SU-DHL-6 (cell line): ENCODE measurements around the gene AGR2.

ENCODE experiments used
- H2AFZ ChIP-seq: fragments of 200-600 bp; sonication (generic); 2 replicates; pipeline ENCODE4 v1.6.1; 2014; ENCODE audit warnings: low read depth, mild to moderate bottlenecking, moderate library complexity, mixed read lengths, antibody characterized with exemption, low read length; ENCODE audit not compliant: severe bottlenecking
- H3F3A ChIP-seq: fragments of 200-600 bp; shearing (Covaris generic); 2 replicates; pipeline ENCODE4 v1.6.0; 2016; ENCODE audit warnings: antibody characterized with exemption, mild to moderate bottlenecking; ENCODE audit not compliant: insufficient read depth
- H3K27ac ChIP-seq: fragments of 200-600 bp; sonication (generic); 2 replicates; pipeline ENCODE4 v1.5.1; 2016; ENCODE audit warnings: low read depth, mild to moderate bottlenecking, low read length, moderate library complexity, mixed read lengths
- H3K27me3 ChIP-seq: fragments of 200-600 bp; sonication (generic), shearing (Covaris generic); 2 replicates; pipeline ENCODE4 v1.6.0; 2014; ENCODE audit warnings: mild to moderate bottlenecking, low read length
- H3K36me3 ChIP-seq: fragments of 200-600 bp; sonication (generic); 2 replicates; pipeline ENCODE4 v1.6.1; 2014; ENCODE audit warnings: mild to moderate bottlenecking, low read length, mixed read lengths
- H3K4me2 ChIP-seq: fragments of 300-600, 200-600 bp; shearing (Covaris generic), sonication (generic); 2 replicates; pipeline ENCODE4 v1.6.0; 2014; ENCODE audit warnings: low read length, low read depth, mild to moderate bottlenecking; ENCODE audit not compliant: poor library complexity, severe bottlenecking
- H3K4me3 ChIP-seq: fragments of 200-600 bp; sonication (generic); 2 replicates; pipeline ENCODE4 v1.5.1; 2014; ENCODE audit warnings: antibody characterized with exemption, low read length, mild to moderate bottlenecking, mixed read lengths; ENCODE audit not compliant: insufficient read depth, poor library complexity, severe bottlenecking
- H3K79me2 ChIP-seq: fragments of 200-600 bp; sonication (generic); 2 replicates; pipeline ENCODE4 v1.6.1; 2014; ENCODE audit warnings: mild to moderate bottlenecking, low read length, moderate library complexity; ENCODE audit not compliant: insufficient read depth
- H3K9ac ChIP-seq: fragments of 200-600 bp; sonication (generic); 2 replicates; pipeline ENCODE4 v1.7.0; 2014; ENCODE audit warnings: mild to moderate bottlenecking, low read length
- H3K9me2 ChIP-seq: fragments of 200-600 bp; sonication (generic); replicated peaks from 2 replicates; pipeline ENCODE4 v1.6.1; 2014; ENCODE audit warnings: low read length; ENCODE audit not compliant: insufficient read depth
- H3K9me3 ChIP-seq: fragments of 200-600 bp; sonication (generic); 2 replicates; pipeline ENCODE4 v1.6.1; 2014; ENCODE audit warnings: low read length, mixed read lengths; ENCODE audit not compliant: insufficient read depth
- H4K20me1 ChIP-seq: fragments of 200-600 bp; sonication (generic); 2 replicates; pipeline ENCODE4 v1.6.1; 2014; ENCODE audit warnings: low read depth, mild to moderate bottlenecking, antibody characterized with exemption, low read length, moderate library complexity, mixed read lengths
- CTCF ChIP-seq: fragments of 200-600 bp; sonication (generic); IDR thresholded peaks from one replicate; pipeline ENCODE4 v1.5.1; 2017; ENCODE audit warnings: antibody characterized with exemption, mild to moderate bottlenecking, low read length, moderate library complexity; ENCODE audit not compliant: insufficient read depth, poor library complexity, severe bottlenecking
- EZH2phosphoT487 ChIP-seq: fragments of 200-600 bp; sonication (generic), shearing (Covaris generic); conservative IDR thresholded peaks from 2 replicates; pipeline ENCODE4 v1.6.1; 2018; ENCODE audit warnings: mild to moderate bottlenecking, antibody characterized with exemption, low read length, moderate library complexity, mixed read lengths

Gene AGR2

GRCh38 chr7:16805441-16805840 is 642 bp upstream of the AGR2 start:
- H3K4me2 ChIP-seq: no peak overlapping the region
- H3K79me2 ChIP-seq: no peaks in the 10 kb centered on the region
- H3K27ac ChIP-seq: no peak overlapping the region
- H3F3A ChIP-seq: no peaks in the 10 kb centered on the region
- no peak overlapping the region for H3K4me3 ChIP-seq
- H3K36me3 ChIP-seq: no peaks in the 10 kb centered on the region
- TF ChIP-seq CTCF (no peak), EZH2phosphoT487 (no peak)
- no peak overlapping the region for H2AFZ ChIP-seq
- no peak overlapping the region for H3K9ac ChIP-seq
- no peaks in the 10 kb centered on the region for H3K27me3 ChIP-seq
- H3K9me3 ChIP-seq: no peaks in the 10 kb centered on the region
- H4K20me1 ChIP-seq: no peaks in the 10 kb centered on the region
- no peaks in the 10 kb centered on the region for H3K9me2 ChIP-seq

- Histone ChIP-seq H3K27ac (no peak overlapping the region), H2AFZ (no peak overlapping the region), H3K27me3 (no peaks in the 10 kb centered on the region), H3K36me3 (no peaks in the 10 kb centered on the region), H3K4me3 (no peak overlapping the region), H3K4me2 (no peak overlapping the region), H4K20me1 (no peaks in the 10 kb centered on the region), H3K9me2 (no peaks in the 10 kb centered on the region), H3K79me2 (no peaks in the 10 kb centered on the region), H3K9ac (no peak overlapping the region), H3F3A (no peaks in the 10 kb centered on the region), H3K9me3 (no peaks in the 10 kb centered on the region)
- TF ChIP-seq CTCF (no peak), EZH2phosphoT487 (no peak)
Observed at GRCh38 chr7:16803881-16804673, 722 bp downstream of the AGR2 start.

GRCh38 chr7:16803125-16803524 is 1.7 kb downstream of the AGR2 start:
- no peaks in the 10 kb centered on the region for H3K27me3 ChIP-seq
- H3K4me3 ChIP-seq: no peak overlapping the region
- no peak overlapping the region for H3K27ac ChIP-seq
- no peak overlapping the region for H3K9ac ChIP-seq
- no peaks in the 10 kb centered on the region for H3K9me3 ChIP-seq
- no peaks in the 10 kb centered on the region for H3K79me2 ChIP-seq
- no peak overlapping the region for H2AFZ ChIP-seq
- H3K9me2 ChIP-seq: no peaks in the 10 kb centered on the region
- H3K4me2 ChIP-seq: no peak overlapping the region
- TF ChIP-seq CTCF: no peak
- no peak for TF ChIP-seq EZH2phosphoT487
- H3F3A ChIP-seq: no peaks in the 10 kb centered on the region
- H3K36me3 ChIP-seq: no peaks in the 10 kb centered on the region
- no peaks in the 10 kb centered on the region for H4K20me1 ChIP-seq
